Amygdala (tissue), 56 donors: ENCODE measurements around the gene P4HA1.
"Not testable (repeated sequence)": the region's sequence is repeated elsewhere in the genome, so short reads cannot be mapped to it uniquely, and the experiment has no call there.

ENCODE experiments used
- DNase-seq, 56 donors: peaks; one replicate each; lab custom pipeline; 2025; lab: John Stamatoyannopoulos, UW

P4HA1 gene

DNA sequence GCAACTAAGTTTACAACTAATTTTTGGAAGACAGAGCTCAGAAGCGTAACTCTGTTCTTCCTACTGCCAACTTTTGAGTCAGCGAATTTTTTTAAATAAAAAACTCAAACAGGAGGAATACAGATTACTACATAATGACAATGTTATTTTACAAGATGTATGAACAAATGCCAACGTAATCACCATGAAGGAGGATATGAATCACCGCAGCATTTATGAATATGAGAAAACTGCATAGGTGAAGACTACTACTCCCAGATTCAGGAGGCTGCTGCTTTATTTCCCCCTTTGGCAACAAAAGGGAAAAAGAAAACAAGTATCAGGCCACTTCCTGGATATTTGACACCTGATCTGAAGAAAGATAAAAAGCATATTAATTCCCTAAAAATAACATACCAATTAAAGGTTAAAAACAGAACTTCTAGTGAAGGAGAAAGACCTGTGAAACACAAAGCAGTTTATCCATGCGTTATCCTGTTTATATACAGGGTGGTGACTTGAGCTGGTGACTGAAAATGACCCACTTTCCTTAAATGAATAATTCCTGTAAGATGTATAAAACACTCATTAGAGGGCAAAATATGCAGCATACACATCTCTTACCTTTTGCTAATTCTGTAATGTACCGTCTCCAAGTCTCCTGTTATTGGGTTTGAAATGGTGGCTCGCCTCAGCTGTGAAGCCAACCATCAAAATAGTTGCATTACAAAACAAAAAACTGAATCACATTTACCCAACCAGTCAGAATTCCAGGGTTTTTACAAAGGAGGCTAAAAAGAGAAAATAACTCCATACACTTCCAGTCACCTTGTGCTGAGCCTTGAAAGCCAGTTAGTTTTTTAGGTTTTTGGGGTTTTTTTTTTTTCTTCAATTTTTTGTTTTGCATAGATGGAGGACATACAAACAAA lies 52.0 kb downstream of the P4HA1 start:
- DNase-seq = no peak

DNA sequence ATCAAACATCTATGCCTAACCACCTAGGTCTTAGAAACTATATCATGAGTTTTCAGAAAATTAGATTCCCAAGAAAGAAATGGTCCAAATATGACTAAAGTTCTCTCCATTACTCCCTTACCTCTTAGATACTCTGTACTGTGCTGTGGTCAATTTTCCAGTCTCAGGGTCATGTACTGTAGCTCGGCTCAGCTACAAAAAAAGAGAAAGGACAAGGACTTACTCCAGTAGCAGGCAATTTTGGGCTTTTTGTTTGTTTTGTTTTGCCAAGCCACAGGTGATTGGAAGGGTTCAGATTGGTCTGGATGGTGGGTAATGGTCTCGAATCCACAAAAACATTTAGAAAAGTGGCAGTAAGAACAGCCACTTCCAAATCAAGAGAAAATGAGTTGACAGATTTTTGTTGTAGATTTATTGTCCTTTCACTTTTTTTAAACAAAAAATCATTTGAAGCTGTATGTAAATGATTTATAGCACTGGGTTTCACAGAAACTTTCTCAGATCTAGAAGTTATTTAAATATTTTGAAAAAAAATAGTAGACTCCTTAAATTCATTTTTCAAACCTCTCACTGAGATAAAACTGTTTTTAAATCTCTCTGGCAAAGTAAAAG lies 52.8 kb downstream of the P4HA1 start:
- no peak for DNase-seq

- DNase-seq = no peak
Observed at GRCh38 chr10:73043319-73043718, 53.3 kb downstream of the P4HA1 start.

DNA sequence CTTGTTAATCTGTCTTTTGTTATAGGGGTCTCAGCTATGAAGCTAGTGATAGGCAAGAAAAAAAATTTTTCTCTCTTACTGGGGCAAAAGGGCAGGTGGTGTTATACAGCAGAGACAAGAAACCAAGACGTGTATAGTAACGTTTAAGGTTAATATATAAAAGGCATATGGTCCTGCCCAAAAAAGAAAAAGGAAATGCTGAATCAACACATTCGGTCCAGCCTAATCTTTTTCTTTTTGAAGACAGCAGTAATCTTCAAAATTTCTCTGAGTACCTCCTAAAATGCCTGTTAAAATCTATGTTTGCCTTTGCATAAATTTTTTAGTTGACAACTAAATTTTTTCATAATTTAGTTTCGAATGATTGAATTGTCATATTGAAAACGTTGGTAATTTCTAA lies 54.5 kb downstream of the P4HA1 start:
- DNase-seq = no peak

DNA sequence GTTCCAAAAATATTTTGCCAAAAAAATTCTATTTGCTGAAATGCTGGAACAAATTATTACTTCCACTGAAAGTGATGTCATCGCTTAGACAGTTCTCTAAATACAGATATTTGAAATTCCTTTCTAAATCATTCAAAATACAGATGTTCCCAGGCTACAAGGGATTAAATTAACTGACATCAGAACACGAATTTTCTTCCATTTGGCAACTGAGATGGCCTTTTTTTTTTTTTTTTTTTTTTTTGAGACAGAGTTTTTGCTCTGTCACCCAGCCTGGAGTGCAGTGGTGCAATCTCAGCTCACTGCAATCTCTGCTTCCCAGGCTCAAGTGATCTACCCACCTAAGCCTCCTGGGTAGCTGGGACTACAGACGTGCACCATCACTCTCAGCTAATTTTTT lies 57.0 kb downstream of the P4HA1 start:
- no peak for DNase-seq

GRCh38 chr10:73036285-73036684 lies 60.4 kb downstream of the P4HA1 start:
- DNase-seq = not testable (repeated sequence)

- peak in 2 of 56 donors; percentile 0 to 8 for DNase-seq
Observed at GRCh38 chr10:73032536-73032935, 64.1 kb downstream of the P4HA1 start.

- not testable (repeated sequence) for DNase-seq
Observed at GRCh38 chr10:73026623-73027022, 70.0 kb downstream of the P4HA1 start.

DNA sequence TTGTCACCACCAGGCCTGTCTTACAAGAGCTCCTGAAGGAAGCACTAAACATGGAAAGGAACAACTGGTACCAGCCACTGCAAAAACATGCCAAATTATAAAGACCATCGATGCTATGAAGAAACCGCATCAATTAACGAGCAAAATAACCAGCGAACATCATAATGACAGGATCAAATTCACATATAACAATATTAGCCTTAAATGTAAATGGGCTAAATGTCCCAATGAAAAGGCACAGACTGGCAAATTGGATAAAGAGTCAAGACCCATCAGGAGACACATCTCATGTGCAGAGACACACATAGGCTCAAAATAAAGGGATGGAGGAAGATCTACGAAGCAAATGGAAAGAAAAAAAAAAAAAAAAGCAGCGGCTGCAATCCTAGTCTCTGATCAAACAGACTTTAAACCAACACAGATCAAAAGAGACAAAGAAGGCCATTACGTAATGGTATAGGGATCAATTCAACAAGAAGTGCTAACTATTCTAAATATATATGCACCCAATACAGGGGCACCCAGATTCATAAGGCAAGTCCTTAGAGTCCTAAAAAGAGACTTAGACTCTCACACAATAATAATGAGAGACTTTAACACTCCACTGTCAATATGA lies 73.1 kb downstream of the P4HA1 start:
- not testable (repeated sequence) for DNase-seq

- DNase-seq = not testable (repeated sequence)
Observed at GRCh38 chr10:73022961-73023360, 73.7 kb downstream of the P4HA1 start.

DNA sequence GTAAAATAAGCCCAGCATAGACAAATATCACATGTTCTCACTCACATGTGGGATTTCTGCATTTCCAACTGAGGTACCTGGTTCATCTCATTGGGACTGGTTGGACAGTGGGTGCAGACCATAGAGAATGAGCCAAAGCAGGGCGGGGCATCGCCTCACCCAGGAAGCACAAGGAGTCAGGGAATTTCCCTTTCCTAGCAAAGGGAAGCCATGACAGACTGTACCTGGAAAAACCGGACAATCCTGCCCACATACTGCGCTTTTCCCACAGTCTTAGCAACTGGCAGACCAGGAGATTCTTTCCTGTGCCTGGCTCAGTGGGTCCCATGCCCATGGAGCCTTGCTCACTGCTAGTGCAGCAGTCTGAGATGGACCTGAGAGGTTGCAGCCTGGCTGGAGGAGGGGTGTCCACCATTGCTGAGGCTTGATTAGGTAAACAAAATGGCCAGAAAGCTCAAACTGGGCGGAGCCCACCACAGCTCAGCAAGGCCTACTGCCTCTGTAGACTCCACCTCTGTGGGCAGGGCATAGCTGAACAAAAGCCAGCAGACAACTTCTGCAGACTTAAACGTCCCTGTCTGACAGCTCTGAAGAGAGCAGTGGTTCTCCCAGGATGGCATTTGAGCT lies 75.0 kb downstream of the P4HA1 start:
- not testable (repeated sequence) for DNase-seq

DNA sequence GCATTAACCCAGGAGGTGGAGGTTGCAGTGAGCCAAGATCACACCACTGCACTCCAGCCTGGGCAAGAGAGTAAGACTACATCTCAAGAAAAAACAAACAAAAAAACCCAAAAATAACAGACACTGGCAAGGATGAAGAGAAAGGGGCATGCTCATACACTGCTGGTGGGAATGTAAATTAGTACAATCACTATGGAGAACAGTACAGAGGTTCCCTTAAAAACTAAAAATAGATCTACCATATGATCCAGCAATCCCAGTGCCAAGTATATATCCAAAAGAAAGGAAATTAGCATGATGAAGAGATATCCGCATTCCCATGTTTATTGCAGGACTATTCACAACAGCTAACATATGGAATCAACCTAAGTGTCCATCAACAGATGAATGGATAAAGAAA lies 75.6 kb downstream of the P4HA1 start:
- no peak for DNase-seq

DNA sequence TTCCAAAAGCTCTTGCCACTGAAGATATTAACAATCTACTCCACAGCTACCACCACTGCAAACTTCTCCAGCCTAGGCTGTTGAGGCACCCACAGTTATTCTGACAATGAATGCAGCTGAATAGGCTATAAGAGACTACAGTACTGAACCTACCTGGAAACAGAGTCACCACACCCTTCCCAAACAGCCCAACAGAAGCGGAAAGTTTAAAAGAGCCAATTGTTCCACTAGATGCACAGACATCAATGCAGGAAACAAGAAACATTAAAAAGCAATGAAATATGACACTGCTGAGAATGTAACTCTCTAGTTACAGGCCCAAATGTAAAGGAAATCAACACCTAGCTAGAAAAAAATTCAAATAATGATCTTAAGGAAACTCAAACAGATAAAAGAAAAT lies 77.6 kb downstream of the P4HA1 start:
- DNase-seq = no peak

DNA sequence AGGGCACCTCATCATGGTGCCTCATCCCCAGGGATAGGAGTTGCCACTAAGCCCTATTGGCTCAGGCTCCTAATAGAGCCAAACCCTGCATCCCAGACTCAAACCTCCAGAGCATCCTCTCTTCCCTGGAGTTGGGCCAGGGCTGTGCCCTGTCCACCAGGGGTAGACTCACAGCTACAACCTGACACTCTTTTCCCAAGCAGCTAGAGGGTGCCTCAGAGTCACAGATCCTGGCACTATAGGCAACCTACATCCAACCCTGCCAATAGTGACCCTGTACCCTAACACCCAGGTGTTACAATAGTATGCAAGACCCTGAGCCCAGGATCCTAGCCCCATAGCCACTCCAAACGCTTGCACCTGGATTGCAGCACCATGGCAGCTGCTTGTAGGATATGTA lies 78.0 kb downstream of the P4HA1 start:
- DNase-seq = no peak

GRCh38 chr10:73017955-73018480 lies 78.6 kb downstream of the P4HA1 start:
- no peak for DNase-seq

DNA sequence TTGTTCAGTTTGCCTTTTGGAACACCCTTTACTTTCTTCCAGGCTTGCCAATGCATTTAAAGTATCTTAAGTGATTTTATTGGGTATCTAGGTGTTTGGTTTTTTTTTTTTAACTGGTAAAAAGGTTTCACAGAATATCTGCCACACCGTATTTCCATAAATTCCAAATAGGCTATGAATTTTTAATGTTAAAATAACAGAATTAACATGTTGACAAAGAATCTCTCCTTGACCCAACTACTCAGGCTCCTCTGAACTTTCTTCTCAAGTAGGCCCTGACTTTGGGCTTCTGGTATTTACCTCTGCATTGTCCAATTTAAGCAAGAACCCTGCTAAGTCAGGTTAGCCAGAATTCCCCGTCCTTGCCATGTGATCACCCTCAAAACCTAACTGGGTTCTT lies 80.9 kb downstream of the P4HA1 start:
- DNase-seq = no peak

- DNase-seq = no peak
Observed at GRCh38 chr10:73003822-73004221, 92.8 kb downstream of the P4HA1 start.

- no peak for DNase-seq
Observed at GRCh38 chr10:73000973-73001372, 95.7 kb downstream of the P4HA1 start.

GRCh38 chr10:72997099-72997498 lies 99.6 kb downstream of the P4HA1 start:
- DNase-seq = no peak

DNA sequence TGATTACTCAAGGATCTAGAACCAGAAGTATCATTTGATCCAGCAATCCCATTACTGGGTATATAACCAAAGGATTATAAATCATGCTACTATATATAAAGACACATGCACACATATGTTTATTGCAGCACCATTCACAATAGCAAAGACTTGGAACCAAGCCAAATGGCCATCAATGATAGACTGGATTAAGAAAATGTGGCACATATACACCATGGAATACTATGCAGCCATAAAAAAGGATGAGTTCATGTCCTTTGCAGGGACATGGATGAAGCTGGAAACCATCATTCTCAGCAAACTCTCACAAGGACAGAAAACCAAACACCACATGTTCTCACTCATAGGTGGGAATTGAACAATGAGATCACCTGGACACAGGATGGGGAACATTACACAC lies 101.2 kb downstream of the P4HA1 start:
- not testable (repeated sequence) for DNase-seq

GRCh38 chr10:72989771-72990170 lies 106.9 kb downstream of the P4HA1 start:
- not testable (repeated sequence) for DNase-seq
